Sigmoid colon (tissue), 7 donors: ENCODE results near the gene POLN. TPM values are rescaled to one million over a fixed set of nuclear protein-coding genes. Genes with fewer than 3 reads are reported as not detected.

Experiments
- DNase-seq: peaks from one replicate; pipeline ENCODE4 v3.0.0-alpha.2; 2019
- H3K27ac ChIP-seq, 4 donors: fragments of 200-600 bp; sonication (generic); one replicate each; pipeline ENCODE4 v1.5.1; 2016 to 2019; ENCODE audit warnings: mild to moderate bottlenecking in 1 of 4
- H3K27me3 ChIP-seq, 3 donors: fragments of 200-600 bp; sonication (generic); one replicate each; pipeline ENCODE4 v1.5.1; 2019; ENCODE audit warnings: mild to moderate bottlenecking in 1 of 3
- H3K36me3 ChIP-seq, 4 donors: fragments of 200-600 bp; sonication (generic); one replicate each; pipeline ENCODE4 v1.5.1; 2016 to 2019
- H3K4me1 ChIP-seq, 4 donors: fragments of 200-600 bp; sonication (generic); one replicate each; pipeline ENCODE4 v1.5.1; 2017 to 2019
- H3K4me3 ChIP-seq, 4 donors: fragments of 200-600 bp; sonication (generic); one replicate each; pipeline ENCODE4 v1.5.1; 2017 to 2019; ENCODE audit warnings: mild to moderate bottlenecking in 2 of 4, moderate library complexity in 1 of 4
- H3K9me3 ChIP-seq, 4 donors: fragments of 200-600 bp in 3 of 4; sonication (generic) in 3 of 4; one replicate each; pipeline versions ENCODE4 v1.5.1 to v1.6.1; 2013 to 2019
- EP300 ChIP-seq, 4 donors: sonication (generic); formaldehyde crosslinking; IDR thresholded peaks; one replicate each; pipeline ENCODE4 v1.6.1; 2017; ENCODE audit warnings: antibody characterized with exemption in 4 of 4
- POLR2A ChIP-seq, 2 donors: fragments of 450-650 bp; IDR thresholded peaks; one replicate each; pipeline ENCODE4 v1.6.1; 2016; ENCODE audit warnings: antibody characterized with exemption in 2 of 2, mild to moderate bottlenecking in 2 of 2, moderate library complexity in 2 of 2
- POLR2AphosphoS5 ChIP-seq, 4 donors: sonication (generic); formaldehyde crosslinking; IDR thresholded peaks; one replicate each; pipeline ENCODE4 v1.6.1; 2017; ENCODE audit warnings: antibody characterized with exemption in 4 of 4
- WGBS, 2 donors: extraction: QIAGEN DNeasy Blood & Tissue Kit; methylation state at CpG; one replicate each; pipeline ENCODE4 v1.1.7; 2013; 5-methylcytosine and 5-hydroxymethylcytosine counted together
- intact Hi-C: fragments of 100-400 bp; cut with DNase I; formaldehyde crosslinking; loops from one replicate; pipeline ENCODE4 v1.15.1; 2023
- polyA plus RNA-seq, 3 donors: library from polyadenylated mRNA; stranded (reverse); fragments of 200-250 nt; gene quantifications; one replicate each; pipeline ENCODE4 v1.2.3, GENCODE V29; 2013
- total RNA-seq, 4 donors: library from RNA; depleted of rRNA; stranded (reverse); fragments of >200 nt; gene quantifications; one replicate each; pipeline ENCODE4 v1.1.0, GENCODE V29; 2016
- TF ChIP-seq, protein P1 (sequence below), 4 experiments: fragments of 450-650 bp in 3 of 4; fragments of 200-600 bp in 1 of 4; IDR thresholded peaks; one replicate each; pipeline ENCODE4 v1.5.1; 2016 to 2019; ENCODE audit warnings: antibody characterized with exemption in 4 of 4, mild to moderate bottlenecking in 3 of 4, moderate library complexity in 2 of 4
- donor health status: healthy with polysubstance abuse.
- donor health status: Bipolar disorder and iron deficiency.
- donor health status: healthy.

POLN gene
- total RNA-seq = 1 to 10 TPM; 1.8 to 9.4 (median 2.6) TPM
- polyA plus RNA-seq = 1 to 10 TPM in 1 of 3 donors, under 1 TPM in 1, not detected in 1; 0.60 to 1.1 TPM

GRCh38 chr4:2241410-2242353 lies at the start of gene POLN, which contains the start of gene HAUS3:
Gene POLN, minus strand, starts transcription at chr4:2242121. Its CDS starts 12,890 bp downstream, at chr4:2229231.
Gene HAUS3, minus strand, starts transcription at chr4:2242121. Its CDS starts 1,175 bp downstream, at chr4:2240946.
- no peaks in the 10 kb centered on the region for H3K27me3 ChIP-seq
- 0 to 1% methylated on average over 88 of the region's 88 CpGs for WGBS, 2 donors
- H3K4me3 ChIP-seq = peak within 1 kb of the TSS; percentile 72 to 86 (median 85)
- intact Hi-C loops = loop anchor here (1.0 to 5.0 kb wide), 3 partner anchors 21 to 221 kb away; partner anchors contain the start of genes CFAP99, MXD4 and ZFYVE28
- H3K36me3 ChIP-seq = peaks cover 0 to 7% (median 0%) of the 10 kb centered on the region in 4 donors
- TF ChIP-seq POLR2AphosphoS5 (IDR thresholded peaks at IDR 0.05) (peak; percentile 92 to 98 (median 96)), EP300 (IDR thresholded peaks at IDR 0.05) (no peak), POLR2A (IDR thresholded peaks at IDR 0.05) (peak; percentile 76 to 84)
- peak; percentile 99 for DNase-seq
- no peaks in the 10 kb centered on the region for H3K9me3 ChIP-seq
- H3K27ac ChIP-seq = peak within 1 kb of the TSS; percentile 80 to 84 (median 82)
- peaks cover 0 to 51% (median 41%) of the 10 kb centered on the region in 4 donors for H3K4me1 ChIP-seq

DNA sequence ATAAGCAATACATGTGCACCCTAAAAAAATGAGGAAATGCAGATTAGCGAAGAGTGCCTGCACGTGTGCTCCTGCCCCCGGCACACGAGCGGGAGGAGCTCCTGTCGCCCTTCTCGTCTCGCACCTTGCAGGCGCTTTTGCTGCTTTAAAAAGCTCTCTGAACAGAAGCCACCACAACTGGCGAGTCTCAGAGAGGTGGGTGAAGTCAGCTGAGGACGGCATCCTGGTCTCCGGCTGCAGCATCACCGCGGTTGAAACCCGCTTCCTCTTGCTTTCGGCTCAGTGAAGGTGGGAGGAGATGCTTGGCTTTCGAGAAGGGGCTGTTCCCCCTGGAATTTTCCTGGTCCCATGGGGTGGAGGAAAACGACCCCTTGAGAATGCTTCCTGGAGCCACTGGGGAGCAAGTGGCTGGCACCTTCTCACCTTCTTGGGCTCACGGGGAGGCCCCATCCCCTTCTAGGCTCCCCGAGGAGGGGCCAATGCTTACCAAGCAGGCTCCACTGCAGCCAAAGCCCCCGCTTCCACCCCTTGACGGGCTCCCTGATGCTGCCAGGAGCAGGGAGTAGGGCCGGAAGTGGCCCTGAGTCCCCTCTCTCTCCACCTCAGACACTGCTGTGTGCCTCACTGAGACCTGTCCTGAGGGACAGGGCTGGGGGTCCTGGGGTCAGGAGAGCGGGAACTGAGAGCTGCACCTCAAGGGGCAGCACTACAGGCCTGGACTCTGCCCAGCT lies 49.2 kb upstream of the POLN start:
- no peak for TF ChIP-seq POLR2A (IDR thresholded peaks at IDR 0.05)
- TF ChIP-seq, protein P1, sequence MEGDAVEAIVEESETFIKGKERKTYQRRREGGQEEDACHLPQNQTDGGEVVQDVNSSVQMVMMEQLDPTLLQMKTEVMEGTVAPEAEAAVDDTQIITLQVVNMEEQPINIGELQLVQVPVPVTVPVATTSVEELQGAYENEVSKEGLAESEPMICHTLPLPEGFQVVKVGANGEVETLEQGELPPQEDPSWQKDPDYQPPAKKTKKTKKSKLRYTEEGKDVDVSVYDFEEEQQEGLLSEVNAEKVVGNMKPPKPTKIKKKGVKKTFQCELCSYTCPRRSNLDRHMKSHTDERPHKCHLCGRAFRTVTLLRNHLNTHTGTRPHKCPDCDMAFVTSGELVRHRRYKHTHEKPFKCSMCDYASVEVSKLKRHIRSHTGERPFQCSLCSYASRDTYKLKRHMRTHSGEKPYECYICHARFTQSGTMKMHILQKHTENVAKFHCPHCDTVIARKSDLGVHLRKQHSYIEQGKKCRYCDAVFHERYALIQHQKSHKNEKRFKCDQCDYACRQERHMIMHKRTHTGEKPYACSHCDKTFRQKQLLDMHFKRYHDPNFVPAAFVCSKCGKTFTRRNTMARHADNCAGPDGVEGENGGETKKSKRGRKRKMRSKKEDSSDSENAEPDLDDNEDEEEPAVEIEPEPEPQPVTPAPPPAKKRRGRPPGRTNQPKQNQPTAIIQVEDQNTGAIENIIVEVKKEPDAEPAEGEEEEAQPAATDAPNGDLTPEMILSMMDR (IDR thresholded peaks at IDR 0.05) = no peak
- peak; percentile 52 for DNase-seq
- Histone ChIP-seq H3K36me3 (no peaks in the 10 kb centered on the region), H3K4me3 (no peak overlapping the region), H3K9me3 (no peaks in the 10 kb centered on the region), H3K27me3 (no peaks in the 10 kb centered on the region), H3K27ac (no peak overlapping the region), H3K4me1 (no peaks in the 10 kb centered on the region)
- WGBS, 2 donors = 49 to 80% methylated on average over 24 of the region's 24 CpGs
- intact Hi-C loops = no loop called here

GRCh38 chr4:2290488-2290887 lies 48.6 kb upstream of the POLN start:
- intact Hi-C loops = no loop called here

GRCh38 chr4:2289955-2290333 lies 48.0 kb upstream of the POLN start:
- no peaks in the 10 kb centered on the region for H3K9me3 ChIP-seq
- H3K27me3 ChIP-seq = no peaks in the 10 kb centered on the region
- H3K36me3 ChIP-seq = no peaks in the 10 kb centered on the region
- DNase-seq = peak; percentile 49
- no peak overlapping the region for H3K4me3 ChIP-seq
- no peaks in the 10 kb centered on the region for H3K4me1 ChIP-seq
- H3K27ac ChIP-seq = no peak overlapping the region
- no peak for TF ChIP-seq EP300 (IDR thresholded peaks at IDR 0.05)
- no peak for TF ChIP-seq POLR2A (IDR thresholded peaks at IDR 0.05)
- TF ChIP-seq, protein P1 (IDR thresholded peaks at IDR 0.05) = no peak
- TF ChIP-seq POLR2AphosphoS5 (IDR thresholded peaks at IDR 0.05) = no peak
- intact Hi-C loops = no loop called here
- 91 to 95% methylated on average over 11 of the region's 11 CpGs for WGBS, 2 donors

More at GRCh38 chr4:2290488-2290887, 48.6 kb upstream of the POLN start:
- DNase-seq = peak; percentile 48
- no peaks in the 10 kb centered on the region for H3K9me3 ChIP-seq
- H3K36me3 ChIP-seq = no peaks in the 10 kb centered on the region
- TF ChIP-seq EP300 (IDR thresholded peaks at IDR 0.05) = no peak
- no peak for TF ChIP-seq POLR2AphosphoS5 (IDR thresholded peaks at IDR 0.05)
- TF ChIP-seq, protein P1 (IDR thresholded peaks at IDR 0.05) = no peak
- no peak for TF ChIP-seq POLR2A (IDR thresholded peaks at IDR 0.05)
- H3K27me3 ChIP-seq = no peaks in the 10 kb centered on the region
- no peaks in the 10 kb centered on the region for H3K4me1 ChIP-seq
- H3K27ac ChIP-seq = no peak overlapping the region
- WGBS, 2 donors = 79 to 90% methylated on average over 9 of the region's 9 CpGs
- H3K4me3 ChIP-seq = no peak overlapping the region
